HG03103 (cell line): Measurements from ENCODE around the gene NCOR2.

ENCODE experiments used
- ATAC-seq: cut with Tn5 transposase; IDR thresholded peaks from one replicate; pipeline ENCODE4 v1.9.1; 2021; ENCODE audit warnings: low read depth; ENCODE audit not compliant: unreplicated experiment

NCOR2 gene

GRCh38 chr12:124562018-124562795 lies 5.2 kb downstream of the NCOR2 start:
- ATAC-seq, result no peak

- no peak for ATAC-seq
Measured at GRCh38 chr12:124561231-124561630, 6.2 kb downstream of the NCOR2 start.

GRCh38 chr12:124560146-124560890 lies 7.1 kb downstream of the NCOR2 start:
- no peak for ATAC-seq

GRCh38 chr12:124559182-124560017 lies 8.0 kb downstream of the NCOR2 start:
- no peak for ATAC-seq

GRCh38 chr12:124558313-124558712 lies 9.1 kb downstream of the NCOR2 start:
- no peak for ATAC-seq

- ATAC-seq, result no peak
Measured at GRCh38 chr12:124557518-124558223, 9.7 kb downstream of the NCOR2 start.

- ATAC-seq, result no peak
Measured at GRCh38 chr12:124556896-124557501, 10.4 kb downstream of the NCOR2 start.

GRCh38 chr12:124556074-124556466 lies 11.3 kb downstream of the NCOR2 start:
- ATAC-seq, result no peak

GRCh38 chr12:124555168-124556073 lies 12.0 kb downstream of the NCOR2 start:
- ATAC-seq, result no peak

GRCh38 chr12:124554429-124555029 lies 12.9 kb downstream of the NCOR2 start:
- ATAC-seq, result no peak

GRCh38 chr12:124553862-124554428 lies 13.5 kb downstream of the NCOR2 start:
- no peak for ATAC-seq

- ATAC-seq, result no peak
Measured at GRCh38 chr12:124551268-124552144, 15.9 kb downstream of the NCOR2 start.

GRCh38 chr12:124550123-124551089 lies 17.0 kb downstream of the NCOR2 start:
- ATAC-seq, result no peak

GRCh38 chr12:124549629-124550028 lies 17.8 kb downstream of the NCOR2 start:
- ATAC-seq, result no peak

- ATAC-seq, result no peak
Measured at GRCh38 chr12:124548854-124549378, 18.5 kb downstream of the NCOR2 start.

- no peak for ATAC-seq
Measured at GRCh38 chr12:124547626-124548025, 19.8 kb downstream of the NCOR2 start.
